Heart right ventricle (tissue), 16 donors: ENCODE results near the gene APPBP2. TPM values are rescaled to one million over a fixed set of nuclear protein-coding genes. Genes with fewer than 3 reads are reported as not detected.

Experiments used
- ATAC-seq, 8 donors: fragments of 200-7000 bp; cut with Tn5 transposase; one replicate each; pipeline ENCODE4 v1.9.1; 2020; ENCODE audit warnings: mild to moderate bottlenecking in 8 of 8, moderate library complexity in 8 of 8, moderate number of reproducible peaks in 1 of 8
- DNase-seq, 2 donors: peaks; one replicate each; pipeline ENCODE4 v3.0.0-alpha.2; 2020
- H3K27ac ChIP-seq, 10 donors: fragments of 200-600 bp; sonication (generic) in 2 of 10; one replicate each; pipeline versions ENCODE4 v1.5.0 to v1.8.0; 2020 to 2022; ENCODE audit warnings: mild to moderate bottlenecking in 3 of 10
- H3K27me3 ChIP-seq, 7 donors: fragments of 200-600 bp; one replicate each; pipeline ENCODE4 v1.8.0; 2021 to 2022; ENCODE audit warnings: mild to moderate bottlenecking in 2 of 7
- H3K36me3 ChIP-seq, 9 donors: fragments of 200-600 bp; sonication (generic) in 1 of 9; one replicate each; pipeline versions ENCODE4 v1.5.0 to v1.8.0; 2020 to 2022; ENCODE audit warnings: mild to moderate bottlenecking in 2 of 9
- H3K4me1 ChIP-seq, 9 donors: fragments of 200-600 bp; sonication (generic) in 1 of 9; one replicate each; pipeline versions ENCODE4 v1.5.0 to v1.8.0; 2020 to 2022; ENCODE audit warnings: mild to moderate bottlenecking in 4 of 9
- H3K4me3 ChIP-seq, 10 donors: fragments of 200-600 bp; sonication (generic) in 2 of 10; one replicate each; pipeline versions ENCODE4 v1.5.0 to v1.8.0; 2020 to 2022; ENCODE audit warnings: mild to moderate bottlenecking in 7 of 10, moderate library complexity in 2 of 10
- H3K9me3 ChIP-seq, 11 donors: fragments of 200-600 bp in 10 of 11; sonication (generic) in 2 of 11; one replicate each; pipeline versions ENCODE4 v1.5.0 to v1.8.0; 2013 to 2022; ENCODE audit warnings: mild to moderate bottlenecking in 2 of 11, control low read depth in 1 of 11, moderate library complexity in 1 of 11
- CTCF ChIP-seq, 9 donors: fragments of 200-600 bp; sonication (generic) in 2 of 9; IDR thresholded peaks; one replicate each; pipeline versions ENCODE4 v1.5.0 to v1.8.0; 2021 to 2022; ENCODE audit warnings: antibody characterized with exemption in 9 of 9, mild to moderate bottlenecking in 5 of 9, moderate library complexity in 1 of 9
- WGBS, 2 donors: extraction: QIAGEN DNeasy Blood & Tissue Kit; methylation state at CpG; one replicate each; pipeline ENCODE4 v1.1.7; 2013; ENCODE audit warnings: inconsistent platforms in 1 of 2; 5-methylcytosine and 5-hydroxymethylcytosine counted together
- intact Hi-C, 10 donors: fragments of 100-400 bp; cut with DNase I; formaldehyde crosslinking; loops; one replicate each; pipeline versions ENCODE4 v1.11.1 to v1.14.2; 2022
- polyA plus RNA-seq, 2 donors: library from polyadenylated mRNA; stranded (reverse); fragments of 200-250 nt; gene quantifications; one replicate each; pipeline ENCODE4 v1.2.3, GENCODE V29; 2013
- total RNA-seq, 10 donors: library from RNA; stranded (reverse); fragmentation: NEBNext Ultra II Directional in 3 of 10; extraction: Animal tissue kit (Norgen Biotek cat#: 25700) in 3 of 10; gene quantifications; one replicate each; pipeline versions ENCODE4 v1.2.1 to v1.2.4, GENCODE V29; 2021 to 2023
- donor health status: Arrhythmogenic right ventricular cardiomyopathy.
- donor health status: ischemic (EF 13 %, LVEDD 7.1; RV severe dilation, severe dysfunction).
- donor health status: healthy with polysubstance abuse.
- donor health status: DM: no; HTN: yes; CAD: no.
- donor health status: DM: no; HTN: no; CAD: no.
- donor health status: ischemic (EF 25% LVEDD 6.9; RV normal size, moderate dysfunction).
- donor health status: ischemic (EF 25% LVEDD 5.7; RV mildly dilated, moderate dysfunction).
- donor health status: healthy.
- donor health status: DM: yes; HTN: yes; CAD: no.
- donor health status: Ischemic cardiomyopathy.
- donor health status: ischemic (EF 35%, LVEDD 5.7; RV mildly dilated, moderate dysfunction).
- donor health status: nonischemic (EF 11% LVEDD 7.7; RV severe dilation, severe dysfunction).
- donor health status: DM: yes; HTN: yes; CAD: no.
- donor health status: PGD.
- donor health status: ischemic (EF 29% LVEDD 5.4; RV normal size, mild dysfunction).
- donor health status: nonischemic (EF 23%, LVEDD 6.1; RV moderate dilation, normal function).

Gene APPBP2
- total and polyA plus RNA-seq, 12 donors, result 4.6 to 22.8 (median 17.2) TPM

GRCh38 chr17:60514053-60514452, 12.0 kb downstream of the APPBP2 start:
- no peak for TF ChIP-seq CTCF (IDR thresholded peaks at IDR 0.05)
- intact Hi-C loops, result no loop called here
- Histone ChIP-seq H3K36me3 (peaks cover 0 to 66% (median 8%) of the 10 kb centered on the region in 9 donors), H3K9me3 (no peaks in the 10 kb centered on the region), H3K4me3 (no peak overlapping the region), H3K27me3 (no peaks in the 10 kb centered on the region), H3K4me1 (peaks cover 0 to 38% (median 4%) of the 10 kb centered on the region in 9 donors), H3K27ac (no peak overlapping the region)
- WGBS, 2 donors, result 91 to 97% methylated on average over 3 of the region's 3 CpGs
- DNase-seq (no peak), ATAC-seq (no peak)

- no peak overlapping the region for H3K27ac ChIP-seq
- peaks cover 0 to 69% (median 12%) of the 10 kb centered on the region in 9 donors for H3K36me3 ChIP-seq
- no peak for TF ChIP-seq CTCF (IDR thresholded peaks at IDR 0.05)
- H3K9me3 ChIP-seq, result no peaks in the 10 kb centered on the region
- no peaks in the 10 kb centered on the region for H3K27me3 ChIP-seq
- peaks cover 0 to 41% (median 6%) of the 10 kb centered on the region in 9 donors for H3K4me1 ChIP-seq
- 89 to 93% methylated on average over 11 of the region's 11 CpGs for WGBS, 2 donors
- no peak for DNase-seq
- ATAC-seq, result no peak
- intact Hi-C loops, result no loop called here
- H3K4me3 ChIP-seq, result no peak overlapping the region
These were observed 13.0 kb downstream of the APPBP2 start for GRCh38 chr17:60513014-60513413.

GRCh38 chr17:60510723-60511122, 15.3 kb downstream of the APPBP2 start:
- TF ChIP-seq CTCF (IDR thresholded peaks at IDR 0.05), result no peak
- H3K9me3 ChIP-seq, result no peaks in the 10 kb centered on the region
- no peaks in the 10 kb centered on the region for H3K27me3 ChIP-seq
- DNase-seq, result no peak
- ATAC-seq, result no peak
- H3K27ac ChIP-seq, result no peak overlapping the region
- H3K36me3 ChIP-seq, result peaks cover 0 to 57% (median 12%) of the 10 kb centered on the region in 9 donors
- intact Hi-C loops, result no loop called here
- H3K4me1 ChIP-seq, result peaks cover 4 to 42% (median 13%) of the 10 kb centered on the region in 9 donors
- H3K4me3 ChIP-seq, result no peak overlapping the region

GRCh38 chr17:60510031-60510430, 16.0 kb downstream of the APPBP2 start:
- Histone ChIP-seq H3K4me1 (peaks cover 4 to 37% (median 14%) of the 10 kb centered on the region in 9 donors), H3K36me3 (peaks cover 0 to 57% (median 12%) of the 10 kb centered on the region in 9 donors), H3K27ac (no peak overlapping the region), H3K9me3 (no peaks in the 10 kb centered on the region), H3K27me3 (no peaks in the 10 kb centered on the region), H3K4me3 (no peak overlapping the region)
- no peak for DNase-seq
- ATAC-seq, result no peak
- WGBS, 2 donors, result 93 to 96% methylated on average over 4 of the region's 4 CpGs
- no peak for TF ChIP-seq CTCF (IDR thresholded peaks at IDR 0.05)
- intact Hi-C loops, result no loop called here
